GM18520 (cell line): Measurements from ENCODE around the gene TTLL8.
A peak's percentile ranks its signal among the peaks of the same experiment; 100 is the strongest.
"Not testable (repeated sequence)": the region's sequence is repeated elsewhere in the genome, so short reads cannot be mapped to it uniquely, and the experiment has no call there.

ENCODE experiments used
- ATAC-seq: cut with Tn5 transposase; IDR thresholded peaks from one replicate; pipeline ENCODE4 v1.9.1; 2021; ENCODE audit not compliant: unreplicated experiment

The TTLL8 gene

GRCh38 chr22:49993649-49994360 is 64.3 kb downstream of the TTLL8 start:
- ATAC-seq: no peak

DNA sequence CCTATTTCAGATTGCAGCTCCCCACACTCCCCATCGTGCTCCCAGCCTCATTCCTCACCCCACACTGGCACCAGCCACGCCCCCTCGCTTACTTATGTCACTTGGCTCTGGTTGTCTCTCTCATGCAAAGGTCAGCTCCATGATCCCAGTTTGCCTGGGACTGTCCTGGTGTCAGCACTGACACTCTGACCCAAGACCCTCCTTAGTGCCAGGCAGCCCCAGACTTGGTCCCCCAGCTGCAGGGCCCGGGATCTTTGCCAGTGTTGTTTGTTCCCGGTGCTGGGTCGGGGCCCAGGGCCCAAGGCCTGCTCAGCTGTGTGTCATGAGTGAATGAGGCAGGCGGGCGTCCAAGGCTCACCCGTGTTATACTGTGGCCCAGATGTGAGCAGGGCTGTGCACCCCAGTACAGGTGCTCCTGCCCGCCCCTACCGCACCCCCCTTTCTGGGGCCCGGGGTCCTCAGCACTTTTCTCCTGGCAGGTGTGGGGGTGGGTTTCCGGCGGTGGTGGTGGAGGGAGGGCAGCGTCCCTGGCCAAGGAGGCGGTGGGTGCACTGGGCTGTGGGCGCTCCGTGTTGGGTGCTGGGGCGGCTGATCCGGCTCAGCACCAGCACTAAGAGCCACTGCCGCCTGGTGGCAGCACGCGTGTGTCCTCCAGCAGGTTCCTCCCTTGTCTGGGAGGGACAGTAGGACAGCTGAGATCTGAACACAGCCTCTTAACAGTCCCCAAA is 65.0 kb downstream of the TTLL8 start:
- ATAC-seq: no peak

- ATAC-seq: no peak
Measured at GRCh38 chr22:49991907-49992533, 66.1 kb downstream of the TTLL8 start.

- no peak for ATAC-seq
Measured at GRCh38 chr22:49991167-49991566, 66.9 kb downstream of the TTLL8 start.

DNA sequence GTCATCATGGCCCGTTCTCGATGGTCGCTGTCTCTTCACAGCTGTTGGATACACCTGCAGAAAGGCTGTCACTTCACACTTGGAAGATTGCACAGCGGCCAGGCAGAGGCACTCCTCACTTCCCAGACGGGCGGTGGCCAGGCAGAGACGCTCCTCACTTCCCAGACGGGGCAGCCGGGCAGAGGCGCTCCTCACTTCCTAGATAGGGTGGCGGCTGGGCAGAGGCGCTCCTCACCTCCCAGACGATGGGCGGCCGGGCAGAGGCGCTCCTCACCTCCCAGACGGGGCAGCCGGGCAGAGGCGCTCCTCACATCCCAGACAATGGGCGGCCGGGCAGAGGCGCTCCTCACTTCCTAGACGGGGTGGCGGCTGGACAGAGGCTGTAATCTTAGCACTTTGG is 68.3 kb downstream of the TTLL8 start:
- not testable (repeated sequence) for ATAC-seq

GRCh38 chr22:49986325-49986724 is 71.8 kb downstream of the TTLL8 start:
- no peak for ATAC-seq

DNA sequence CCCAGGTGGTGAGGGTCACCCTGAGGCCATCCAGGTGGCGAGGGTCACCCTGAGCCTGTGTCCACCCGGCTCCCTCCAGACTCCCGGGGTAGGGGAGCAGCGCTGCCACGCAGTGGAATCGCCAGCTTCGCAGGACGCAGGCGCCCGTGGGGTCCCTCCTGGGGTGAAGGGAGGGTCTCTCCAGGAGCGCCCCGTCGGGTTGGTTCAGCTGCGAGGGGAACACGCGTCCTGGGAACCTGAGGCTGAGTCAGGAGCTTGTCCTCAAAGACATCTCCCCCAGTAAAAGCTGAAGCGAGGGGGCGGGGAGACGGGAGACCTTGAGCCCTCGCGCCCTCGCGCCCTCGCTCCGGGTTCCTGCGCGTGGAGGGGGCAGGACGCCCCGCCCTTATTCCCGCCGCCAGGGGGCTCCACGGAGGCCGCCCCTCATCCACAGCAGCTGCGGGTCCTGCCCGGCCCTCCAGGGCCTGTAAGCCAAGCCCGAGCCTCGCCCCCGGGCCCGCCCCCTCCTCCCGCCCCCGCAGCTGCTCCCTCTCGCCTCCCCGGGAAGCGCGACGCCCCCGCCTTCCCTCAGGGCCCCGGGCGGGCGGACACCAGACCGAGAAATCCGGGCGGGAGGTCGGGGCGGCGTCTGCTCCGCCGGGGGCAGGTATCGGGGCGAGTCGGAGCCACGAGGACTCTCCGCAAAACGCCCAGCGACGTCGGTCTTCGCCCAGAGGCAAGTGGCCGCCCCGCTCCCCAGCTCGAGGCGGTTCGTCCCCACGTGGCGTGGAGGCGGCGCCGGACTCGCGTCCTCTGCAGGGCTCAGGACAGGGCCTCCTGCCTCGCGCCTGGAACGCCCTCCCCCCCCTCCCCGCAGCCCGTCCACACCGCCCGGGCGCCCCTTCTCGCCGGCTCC is 74.7 kb downstream of the TTLL8 start:
- no peak for ATAC-seq

DNA sequence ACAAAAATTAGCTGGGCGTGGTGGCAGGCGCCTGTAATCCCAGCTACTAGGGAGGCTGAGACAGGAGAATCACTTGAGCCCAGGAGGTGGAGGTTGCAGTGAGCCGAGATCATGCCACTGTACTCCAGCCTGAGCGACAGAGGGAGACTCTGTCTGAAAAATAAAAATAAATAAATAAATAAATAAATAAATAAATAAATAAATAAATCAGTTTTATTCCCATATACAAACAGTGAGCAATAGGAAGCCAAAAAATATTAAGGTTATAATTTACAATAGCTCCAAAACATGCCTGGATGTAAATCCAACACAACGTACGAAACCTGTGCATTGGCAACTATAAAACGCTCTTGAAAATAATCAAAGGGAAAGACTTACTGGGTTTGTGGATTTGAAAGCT is 76.3 kb downstream of the TTLL8 start:
- not testable (repeated sequence) for ATAC-seq

- no peak for ATAC-seq
Measured at GRCh38 chr22:49979587-49980264, 78.4 kb downstream of the TTLL8 start.

DNA sequence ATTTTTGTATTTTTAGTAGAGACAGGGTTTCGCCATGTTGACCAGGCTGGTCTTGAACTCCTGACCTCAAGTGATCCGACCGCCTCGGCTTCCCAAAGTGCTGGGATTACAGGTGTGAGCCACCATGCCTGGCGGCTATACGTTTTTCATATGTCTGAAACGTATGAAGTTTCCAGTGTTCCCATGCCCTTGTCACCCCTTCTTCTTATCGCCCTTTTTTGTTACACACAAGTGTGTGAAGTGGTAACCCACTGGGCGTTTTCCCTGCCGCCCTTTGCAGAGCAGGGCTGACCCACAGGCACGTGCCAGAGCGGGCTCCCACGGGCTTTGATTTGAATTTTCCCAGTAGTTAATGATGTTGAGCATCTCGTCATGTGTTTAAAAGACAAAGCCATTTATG is 80.5 kb downstream of the TTLL8 start:
- ATAC-seq: no peak

DNA sequence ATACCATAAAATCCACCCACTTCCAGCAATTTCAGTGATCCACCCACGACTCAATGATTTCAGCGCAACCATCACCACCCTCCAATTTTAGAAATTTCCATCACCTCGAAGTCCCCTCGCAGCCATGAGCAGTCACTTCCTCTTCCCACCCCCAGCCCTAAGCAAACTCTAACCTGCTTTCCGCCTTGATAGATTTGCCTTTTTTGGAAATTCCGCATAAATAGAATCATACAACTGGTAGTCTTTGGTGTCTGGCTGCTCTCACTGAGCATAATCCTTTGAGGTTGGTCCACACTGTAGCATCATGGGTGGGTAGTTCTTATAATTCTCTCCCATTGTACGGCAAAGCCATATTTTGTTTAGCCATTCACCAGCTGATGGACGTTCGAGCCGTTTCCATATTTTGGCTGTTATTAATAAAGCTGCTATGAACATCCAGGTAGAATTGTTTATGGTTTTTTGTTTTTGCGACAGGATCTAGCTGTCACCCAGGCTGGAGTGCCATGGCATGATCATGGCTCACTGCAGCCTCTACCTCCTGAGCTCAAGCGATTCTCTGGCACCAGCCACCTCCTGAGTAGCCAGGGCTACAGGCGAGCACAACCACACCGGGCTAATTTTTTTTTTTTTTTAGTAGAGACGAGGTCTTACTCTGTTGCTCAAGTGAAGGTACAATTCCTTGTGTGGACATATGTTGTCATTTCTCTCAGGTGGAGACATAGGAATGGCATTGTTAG is 81.5 kb downstream of the TTLL8 start:
- no peak for ATAC-seq

GRCh38 chr22:49975543-49976389 is 82.3 kb downstream of the TTLL8 start:
- no peak for ATAC-seq

- no peak for ATAC-seq
Measured at GRCh38 chr22:49973018-49973961, 84.8 kb downstream of the TTLL8 start.

- ATAC-seq: no peak
Measured at GRCh38 chr22:49972163-49973017, 85.7 kb downstream of the TTLL8 start.

- peak; percentile 26 for ATAC-seq
Measured at GRCh38 chr22:49971232-49972162, 86.6 kb downstream of the TTLL8 start.
